ENCODE data around the gene CNTNAP5.

- TF ChIP-seq TSHZ2 (CRISPR knock-in tag; IDR thresholded peaks at IDR 0.05), result no peak
- no peak for TF ChIP-seq ZFP30 (CRISPR knock-in tag; IDR thresholded peaks at IDR 0.05)
- no peak for TF ChIP-seq PATZ1 (CRISPR knock-in tag; IDR thresholded peaks at IDR 0.05; ENCODE audit: borderline replicate concordance)
- TF ChIP-seq ZNF8 (CRISPR knock-in tag; IDR thresholded peaks at IDR 0.05), result no peak
Measured at GRCh38 chr2:124959581-124959980, 934.5 kb downstream of the CNTNAP5 start.

Data from SK-N-SH treated with all-trans-retinoic acid at 6 μM for 48 hours (cell line).